Measurements from ENCODE around the gene ALOX15B. TPM values are rescaled to one million over a fixed set of nuclear protein-coding genes. Genes with fewer than 3 reads are reported as not detected.
"Not testable (repeated sequence)": the region's sequence is repeated elsewhere in the genome, so short reads cannot be mapped to it uniquely, and the experiment has no call there.

The ALOX15B gene
- total RNA-seq, 5 donors from 2014 or later (not counting 1 experiment from before 2014, with no cell fraction given): 0.10 to 0.20 (median 0.13) TPM; not detected in 2

DNA sequence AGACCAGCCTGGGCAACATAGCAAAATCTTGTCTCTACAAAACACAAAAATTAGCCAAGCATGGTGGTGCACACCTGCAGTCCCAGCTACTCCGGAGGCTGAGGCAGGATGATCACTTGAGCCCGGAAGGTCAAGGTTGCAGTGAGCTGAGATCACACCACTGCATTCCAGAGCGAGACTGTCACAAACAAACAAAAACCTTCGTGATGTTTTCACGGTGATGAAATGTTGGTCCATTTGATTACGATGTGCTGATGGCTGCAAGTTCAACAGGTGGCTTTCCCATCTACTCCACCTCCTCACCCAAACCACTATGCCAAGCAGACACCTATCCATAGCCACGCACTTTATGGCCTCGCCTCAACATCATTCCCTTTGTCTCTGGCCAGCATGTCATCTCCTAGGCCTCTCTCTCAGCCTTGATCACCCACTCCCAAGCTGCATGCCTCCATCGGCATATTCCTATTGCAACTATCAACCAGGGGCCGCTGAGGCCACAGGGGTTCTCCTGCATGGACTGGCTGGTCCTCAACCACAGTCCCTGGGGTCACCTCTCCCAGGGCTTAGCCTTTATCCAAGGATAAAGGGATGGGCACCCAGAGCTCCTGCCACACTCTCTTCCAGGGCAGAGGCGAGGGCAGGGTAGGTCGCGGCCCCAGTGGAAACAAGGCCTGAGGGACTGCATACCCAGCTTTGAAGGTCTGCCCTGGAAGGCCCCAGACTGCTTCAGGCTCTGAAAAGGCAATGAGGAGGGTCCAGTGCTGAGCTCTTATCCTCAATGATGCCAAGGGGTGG lies 17.1 kb upstream of the ALOX15B start:
- Mint-ChIP-seq H3K27me3 (peaks cover 17 to 33% of the 10 kb centered on the region in 2 donors), H3K4me1 (peaks cover 0 to 3% (median 2%) of the 10 kb centered on the region in 3 donors), H3K27ac (no peak overlapping the region), H3K36me3 (no peaks in the 10 kb centered on the region), H3K9me3 (no peaks in the 10 kb centered on the region), H3K4me3 (no peak overlapping the region)
- H3K4me1 ChIP-seq (ENCODE audit: control insufficient read depth in 1 of 2, extremely low read depth in 1 of 2, insufficient read depth in 2 of 2, low read length in 2 of 2): peaks cover 0 to 2% of the 10 kb centered on the region in 2 experiments
- ChIA-PET CTCF (no interaction called here), POLR2A (interaction anchor here in 1 of 2 donors (0.6 kb wide), 1 partner anchor 494 kb away, joined by 3 read pairs; no protein-coding TSS in a partner anchor)
- no peak for DNase-seq
- ATAC-seq (replicated peaks in 1 of 4): no peak
- WGBS (ENCODE audit: insufficient coverage): 94% methylated on average over 13 of the region's 13 CpGs
- no peaks in the 10 kb centered on the region for H3K9me3 ChIP-seq
- H3K27ac ChIP-seq (ENCODE audit: low read length): no peak overlapping the region
- peaks cover 0 to 42% of the 10 kb centered on the region in 2 experiments for H3K27me3 ChIP-seq (replicated peaks in 1 of 2; ENCODE audit: control insufficient read depth in 2 of 2, extremely low read depth in 1 of 2, insufficient read depth in 2 of 2, low read length in 1 of 2)
- H3K36me3 ChIP-seq (ENCODE audit: control insufficient read depth in 2 of 2, extremely low read depth in 1 of 2, insufficient read depth in 1 of 2, low read length in 1 of 2): no peaks in the 10 kb centered on the region
- H3K4me3 ChIP-seq (ENCODE audit: control insufficient read depth in 1 of 2, extremely low read depth in 1 of 2, low read length in 1 of 2): no peak overlapping the region

DNA sequence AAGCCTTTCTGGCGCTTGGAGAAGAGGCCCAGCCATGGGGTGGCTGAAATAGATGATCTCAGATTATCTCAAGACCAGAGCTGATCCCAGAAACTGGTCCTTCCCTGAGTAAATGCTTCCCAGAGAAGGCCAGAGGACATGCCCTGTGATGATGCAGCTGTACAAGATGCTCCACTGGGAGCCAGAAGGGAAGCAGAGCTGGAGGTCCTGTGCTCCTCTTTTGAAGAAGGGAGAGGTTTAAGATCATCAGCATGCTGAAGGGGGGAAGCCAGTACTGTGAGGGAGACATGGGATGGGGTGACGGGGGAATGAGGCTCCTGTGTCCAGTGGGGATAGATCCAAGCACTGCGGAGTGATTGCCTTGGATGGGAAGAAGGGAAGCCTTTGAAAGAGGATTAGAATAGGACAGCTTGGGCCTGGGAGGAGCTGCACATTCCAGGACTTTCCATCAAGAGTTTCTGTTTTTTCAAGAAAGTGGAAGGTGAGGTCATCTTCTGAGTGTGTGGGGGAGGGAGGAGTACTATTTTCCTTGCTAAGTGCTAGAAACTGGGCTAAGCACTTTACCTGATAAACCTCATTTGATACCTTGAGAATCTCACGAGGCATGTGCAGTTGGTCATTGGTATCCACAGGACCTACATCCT lies 16.4 kb upstream of the ALOX15B start:
- 88% methylated on average over 3 of the region's 4 CpGs for WGBS (ENCODE audit: insufficient coverage)
- Mint-ChIP-seq H3K36me3 (no peaks in the 10 kb centered on the region), H3K4me3 (no peak overlapping the region), H3K4me1 (no peaks in the 10 kb centered on the region), H3K9me3 (no peaks in the 10 kb centered on the region), H3K27me3 (peaks cover 24 to 39% of the 10 kb centered on the region in 2 donors), H3K27ac (no peak overlapping the region)
- DNase-seq (no peak), ATAC-seq (replicated peaks in 1 of 4) (no peak)
- H3K27me3 ChIP-seq (replicated peaks in 1 of 2; ENCODE audit: control insufficient read depth in 2 of 2, extremely low read depth in 1 of 2, insufficient read depth in 2 of 2, low read length in 1 of 2): peaks cover 0 to 39% of the 10 kb centered on the region in 2 experiments
- no peak overlapping the region for H3K27ac ChIP-seq (ENCODE audit: low read length)
- POLR2A ChIA-PET: no interaction called here
- H3K4me3 ChIP-seq (ENCODE audit: control insufficient read depth in 1 of 2, extremely low read depth in 1 of 2, low read length in 1 of 2): no peak overlapping the region
- H3K4me1 ChIP-seq (ENCODE audit: control insufficient read depth in 1 of 2, extremely low read depth in 1 of 2, insufficient read depth in 2 of 2, low read length in 2 of 2): no peaks in the 10 kb centered on the region
- CTCF ChIA-PET: no interaction called here
- H3K9me3 ChIP-seq: no peaks in the 10 kb centered on the region
- no peaks in the 10 kb centered on the region for H3K36me3 ChIP-seq (ENCODE audit: control insufficient read depth in 2 of 2, extremely low read depth in 1 of 2, insufficient read depth in 1 of 2, low read length in 1 of 2)

DNA sequence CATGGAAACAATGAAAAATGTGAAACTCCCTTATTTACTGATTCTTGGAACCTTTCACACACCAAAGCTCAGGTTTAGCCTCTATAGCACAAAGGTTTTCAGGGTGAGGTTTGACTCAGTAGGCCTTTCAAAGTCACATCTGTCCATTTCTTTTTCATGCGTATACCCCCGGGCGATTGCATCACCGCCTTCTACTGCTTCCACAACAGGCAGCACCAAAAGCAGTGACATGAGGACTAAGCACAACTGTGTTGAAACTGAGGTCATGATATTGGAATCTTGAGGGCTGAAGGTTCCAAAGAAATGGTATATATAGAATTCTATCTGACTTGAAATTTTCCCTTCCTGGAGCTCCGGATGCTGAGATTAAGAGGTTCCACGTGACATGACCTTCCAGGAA lies 14.7 kb upstream of the ALOX15B start:
- H3K9me3 Mint-ChIP-seq; H3K27ac Mint-ChIP-seq; H3K4me1 Mint-ChIP-seq; H3K36me3 Mint-ChIP-seq; POLR2A ChIA-PET; DNase-seq; H3K4me3 ChIP-seq (ENCODE audit: control insufficient read depth in 1 of 2, extremely low read depth in 1 of 2, low read length in 1 of 2); H3K36me3 ChIP-seq (ENCODE audit: control insufficient read depth in 2 of 2, extremely low read depth in 1 of 2, insufficient read depth in 1 of 2, low read length in 1 of 2); H3K9me3 ChIP-seq; ATAC-seq (replicated peaks in 1 of 4); CTCF ChIA-PET; H3K27ac ChIP-seq (ENCODE audit: low read length); H3K4me1 ChIP-seq (ENCODE audit: control insufficient read depth in 1 of 2, extremely low read depth in 1 of 2, insufficient read depth in 2 of 2, low read length in 2 of 2); H3K4me3 Mint-ChIP-seq: not testable (repeated sequence)
- peaks cover 37 to 53% of the 10 kb centered on the region in 2 donors for H3K27me3 Mint-ChIP-seq
- peaks cover 0 to 41% of the 10 kb centered on the region in 2 experiments for H3K27me3 ChIP-seq (replicated peaks in 1 of 2; ENCODE audit: control insufficient read depth in 2 of 2, extremely low read depth in 1 of 2, insufficient read depth in 2 of 2, low read length in 1 of 2)
- WGBS (ENCODE audit: insufficient coverage): no CpG with 5 or more reads among the region's 6 CpGs

DNA sequence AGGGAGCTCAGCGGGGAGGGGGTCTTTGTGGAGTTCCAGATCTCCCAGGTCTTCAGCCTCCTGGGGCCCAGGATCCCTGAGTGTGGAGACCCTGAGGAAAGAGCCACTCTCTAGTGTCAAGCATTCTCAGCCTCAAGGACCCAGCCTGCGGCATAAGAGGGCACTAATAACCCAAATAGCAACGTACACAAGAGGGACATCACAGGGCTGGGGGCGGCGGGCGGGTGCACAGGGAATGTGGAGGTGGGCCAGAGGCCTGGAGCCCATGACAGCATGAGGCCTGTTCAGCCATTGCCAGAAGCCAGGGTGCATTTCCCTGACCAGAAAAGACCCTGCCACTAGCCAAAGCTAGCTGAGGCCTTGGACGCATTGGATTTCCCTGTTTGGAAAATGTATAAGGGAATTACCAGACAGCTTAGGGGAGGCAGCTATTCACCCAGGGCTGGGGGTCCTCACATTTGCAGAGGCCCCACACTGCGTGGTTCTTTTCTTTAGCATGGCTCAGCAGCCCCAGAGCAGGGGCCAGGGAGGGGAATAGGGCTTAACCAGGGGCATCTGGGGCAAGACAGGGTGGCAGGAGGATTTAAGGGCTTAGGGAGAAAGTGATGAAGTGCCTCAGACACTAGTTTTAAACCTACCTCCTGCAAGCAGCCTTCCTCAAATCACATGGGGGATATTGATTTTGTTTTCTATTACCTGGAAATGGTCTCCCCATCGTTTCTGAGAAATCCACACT lies 13.5 kb upstream of the ALOX15B start:
- Histone ChIP-seq H3K4me1 (ENCODE audit: control insufficient read depth in 1 of 2, extremely low read depth in 1 of 2, insufficient read depth in 2 of 2, low read length in 2 of 2) (no peaks in the 10 kb centered on the region), H3K27me3 (replicated peaks in 1 of 2; ENCODE audit: control insufficient read depth in 2 of 2, extremely low read depth in 1 of 2, insufficient read depth in 2 of 2, low read length in 1 of 2) (peaks cover 0 to 34% of the 10 kb centered on the region in 2 experiments), H3K4me3 (ENCODE audit: control insufficient read depth in 1 of 2, extremely low read depth in 1 of 2, low read length in 1 of 2) (no peak overlapping the region), H3K27ac (ENCODE audit: low read length) (no peak overlapping the region), H3K36me3 (ENCODE audit: control insufficient read depth in 2 of 2, extremely low read depth in 1 of 2, insufficient read depth in 1 of 2, low read length in 1 of 2) (no peaks in the 10 kb centered on the region), H3K9me3 (no peaks in the 10 kb centered on the region)
- DNase-seq (no peak), ATAC-seq (replicated peaks in 1 of 4) (no peak)
- Mint-ChIP-seq H3K4me3 (no peak overlapping the region), H3K9me3 (no peaks in the 10 kb centered on the region), H3K36me3 (no peaks in the 10 kb centered on the region), H3K27me3 (peaks cover 37 to 54% of the 10 kb centered on the region in 2 donors), H3K4me1 (no peaks in the 10 kb centered on the region), H3K27ac (no peak overlapping the region)
- POLR2A ChIA-PET: no interaction called here
- 79% methylated on average over 5 of the region's 9 CpGs for WGBS (ENCODE audit: insufficient coverage)
- CTCF ChIA-PET: interaction anchor here in 1 of 2 donors (0.5 kb wide), 1 partner anchor 280 kb away, joined by 4 read pairs; no protein-coding TSS in a partner anchor

DNA sequence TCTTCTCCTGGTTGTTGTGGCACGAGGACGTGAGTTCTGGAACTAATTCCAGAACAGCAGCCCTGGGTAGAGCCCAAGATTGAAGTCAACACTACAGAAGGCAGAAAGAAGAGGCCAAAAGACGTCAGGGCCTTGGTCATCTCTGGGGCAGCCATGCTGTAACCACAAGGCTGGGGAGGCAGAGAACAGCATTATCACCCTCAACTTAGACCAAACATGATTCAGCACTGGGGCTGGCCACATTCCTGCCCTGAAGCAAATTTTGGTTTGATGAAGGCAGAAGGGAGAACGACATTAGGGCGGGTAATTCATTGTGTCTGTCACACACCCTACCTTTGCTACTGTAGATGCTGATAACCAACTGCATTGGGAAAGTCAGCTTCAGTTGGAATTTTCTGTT lies 9.7 kb upstream of the ALOX15B start:
- ChIA-PET POLR2A (no interaction called here), CTCF (no interaction called here)
- H3K27ac Mint-ChIP-seq: no peak overlapping the region
- ATAC-seq (replicated peaks in 1 of 4): no peak
- no peaks in the 10 kb centered on the region for H3K36me3 ChIP-seq (ENCODE audit: control insufficient read depth in 2 of 2, extremely low read depth in 1 of 2, insufficient read depth in 1 of 2, low read length in 1 of 2)
- no peaks in the 10 kb centered on the region for H3K36me3 Mint-ChIP-seq
- H3K9me3 ChIP-seq: no peaks in the 10 kb centered on the region
- H3K4me3 ChIP-seq (ENCODE audit: control insufficient read depth in 1 of 2, extremely low read depth in 1 of 2, low read length in 1 of 2): no peak overlapping the region
- DNase-seq: no peak
- H3K27me3 Mint-ChIP-seq: peaks cover 47 to 68% of the 10 kb centered on the region in 2 donors
- no peak overlapping the region for H3K4me3 Mint-ChIP-seq
- no peaks in the 10 kb centered on the region for H3K4me1 Mint-ChIP-seq
- peaks cover 0 to 37% of the 10 kb centered on the region in 2 experiments for H3K27me3 ChIP-seq (replicated peaks in 1 of 2; ENCODE audit: control insufficient read depth in 2 of 2, extremely low read depth in 1 of 2, insufficient read depth in 2 of 2, low read length in 1 of 2)
- 60% methylated on average over 2 of the region's 5 CpGs for WGBS (ENCODE audit: insufficient coverage)
- H3K9me3 Mint-ChIP-seq: no peaks in the 10 kb centered on the region
- H3K27ac ChIP-seq (ENCODE audit: low read length): no peak overlapping the region
- H3K4me1 ChIP-seq (ENCODE audit: control insufficient read depth in 1 of 2, extremely low read depth in 1 of 2, insufficient read depth in 2 of 2, low read length in 2 of 2): no peaks in the 10 kb centered on the region

DNA sequence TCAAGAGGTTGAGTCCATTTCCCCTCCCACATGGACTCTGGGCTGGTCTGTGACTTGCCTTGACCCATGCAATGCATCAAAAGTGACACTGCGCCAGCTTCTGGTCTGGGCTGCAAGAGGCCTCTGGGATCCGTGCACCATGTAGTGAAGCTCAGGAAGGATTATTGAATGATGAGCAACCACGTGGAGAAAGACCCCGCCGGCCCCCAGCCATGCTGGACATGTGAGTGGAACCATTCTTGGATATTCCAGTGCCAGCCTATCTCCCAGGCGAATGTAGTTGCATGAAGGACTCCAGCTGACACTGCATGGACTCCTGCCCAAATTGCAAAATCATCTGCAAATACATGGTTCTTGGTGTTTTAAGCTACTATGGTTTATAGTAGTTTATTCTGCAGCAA lies 7.6 kb upstream of the ALOX15B start:
- CTCF ChIA-PET: interaction anchor here in 1 of 2 donors (1.0 kb wide), 1 partner anchor 12 kb away, joined by 3 read pairs; no protein-coding TSS in a partner anchor
- H3K9me3 Mint-ChIP-seq: no peaks in the 10 kb centered on the region
- Histone ChIP-seq H3K27ac (ENCODE audit: low read length) (no peak overlapping the region), H3K4me3 (ENCODE audit: control insufficient read depth in 1 of 2, extremely low read depth in 1 of 2, low read length in 1 of 2) (no peak overlapping the region), H3K9me3 (no peaks in the 10 kb centered on the region), H3K27me3 (replicated peaks in 1 of 2; ENCODE audit: control insufficient read depth in 2 of 2, extremely low read depth in 1 of 2, insufficient read depth in 2 of 2, low read length in 1 of 2) (peaks cover 0 to 29% of the 10 kb centered on the region in 2 experiments), H3K36me3 (ENCODE audit: control insufficient read depth in 2 of 2, extremely low read depth in 1 of 2, insufficient read depth in 1 of 2, low read length in 1 of 2) (no peaks in the 10 kb centered on the region), H3K4me1 (ENCODE audit: control insufficient read depth in 1 of 2, extremely low read depth in 1 of 2, insufficient read depth in 2 of 2, low read length in 2 of 2) (no peaks in the 10 kb centered on the region)
- no peak for ATAC-seq (replicated peaks in 1 of 4)
- no peak for DNase-seq
- H3K4me1 Mint-ChIP-seq: no peaks in the 10 kb centered on the region
- H3K27ac Mint-ChIP-seq: no peak overlapping the region
- no CpG with 5 or more reads among the region's 6 CpGs for WGBS (ENCODE audit: insufficient coverage)
- POLR2A ChIA-PET: interaction anchor here in 1 of 2 donors (0.6 kb wide), 1 partner anchor 305 kb away, joined by 3 read pairs; no protein-coding TSS in a partner anchor
- no peak overlapping the region for H3K4me3 Mint-ChIP-seq
- peaks cover 36 to 55% of the 10 kb centered on the region in 2 donors for H3K27me3 Mint-ChIP-seq
- H3K36me3 Mint-ChIP-seq: no peaks in the 10 kb centered on the region

All from T-cell (primary cell).